Measurements from ENCODE around the gene CCDC110.

CCDC110 gene

GRCh38 chr4:185426960-185427688, 44.4 kb downstream of the CCDC110 start:
- in situ Hi-C loops (cut with MboI; ENCODE audit: low pct_unique_long_range_greater_than_20kb, low sequenced_read_pairs) = no loop called here
- DNase-seq = no peak

DNA sequence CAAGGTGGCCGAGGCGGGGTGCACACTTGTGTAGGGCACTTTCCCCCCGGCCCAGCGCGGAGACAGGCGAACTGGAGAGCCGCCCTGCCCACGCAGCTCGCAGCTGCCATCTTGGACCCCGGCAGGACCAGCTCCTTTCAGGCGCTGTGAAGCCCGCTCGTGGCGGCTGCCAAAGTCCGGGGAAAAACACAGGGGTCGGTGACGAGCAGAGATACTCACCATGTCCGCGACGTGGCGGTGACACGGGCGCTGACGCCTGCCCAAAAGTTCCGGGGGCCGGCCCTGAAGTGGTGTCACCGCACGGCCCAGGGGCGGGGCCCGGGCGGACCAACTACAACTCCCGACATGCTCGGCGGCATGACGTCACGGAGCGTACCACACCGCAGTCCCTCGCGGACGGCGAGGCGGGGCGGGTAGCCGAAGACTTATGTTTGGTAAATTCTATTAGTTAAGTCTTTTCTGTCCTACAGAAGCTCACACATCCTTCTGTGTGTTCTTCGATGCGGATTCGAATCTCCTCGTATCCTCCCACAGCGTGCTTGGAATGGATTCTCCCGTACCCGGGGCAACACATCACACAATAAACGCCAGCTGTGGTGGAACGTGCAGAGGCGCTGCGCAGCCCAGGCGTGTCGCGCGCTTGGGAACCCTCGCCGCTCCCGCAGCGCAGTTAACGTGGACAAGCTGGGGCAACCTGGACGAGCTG, 45.7 kb downstream of the CCDC110 start, which contains the start of gene UFSP2:
Gene UFSP2 (minus strand): TSS at position 318 of the 706 bp plus-strand sequence. CDS start 96 bp downstream, at position 222.
- DNase-seq = peak; percentile 94
- in situ Hi-C loops (cut with MboI; ENCODE audit: low pct_unique_long_range_greater_than_20kb, low sequenced_read_pairs) = no loop called here

- in situ Hi-C loops (cut with MboI; ENCODE audit: low pct_unique_long_range_greater_than_20kb, low sequenced_read_pairs) = no loop called here
- no peak for DNase-seq
Observed at GRCh38 chr4:185424905-185425646, 46.5 kb downstream of the CCDC110 start.

DNA sequence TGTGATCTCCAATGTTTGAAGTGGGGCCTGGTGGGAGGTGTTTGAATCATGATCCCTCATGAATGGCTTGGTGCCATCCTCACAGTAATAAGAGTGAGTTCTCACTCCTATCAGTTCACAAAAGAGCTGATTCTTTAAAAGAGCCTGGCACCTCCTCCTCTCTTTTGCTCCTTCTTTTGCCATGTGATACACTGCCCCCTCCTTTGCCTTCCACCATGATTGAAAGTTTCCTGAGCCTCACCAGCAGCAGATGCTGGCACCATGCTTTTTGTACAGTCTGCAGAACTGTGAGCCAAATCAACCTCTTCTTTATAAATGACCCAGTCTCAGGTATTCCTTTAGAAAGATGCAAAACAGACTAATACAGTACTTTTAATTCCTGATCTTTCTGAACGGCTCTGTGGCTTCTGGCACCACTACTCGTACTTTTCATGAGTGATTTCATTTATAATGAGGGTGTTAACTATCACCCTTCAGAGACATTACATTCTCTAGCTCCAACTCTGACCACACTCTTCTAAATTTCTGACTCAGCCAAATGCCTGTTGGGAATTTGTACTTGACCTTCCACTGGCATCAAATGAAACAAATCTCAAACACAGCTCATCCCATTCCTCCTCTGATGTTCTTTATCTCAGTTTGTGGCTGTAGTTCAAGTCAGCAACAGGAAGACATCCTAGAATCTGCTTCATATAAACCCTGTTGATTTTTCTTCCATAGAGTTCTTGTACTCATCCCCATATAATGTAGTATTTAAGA, 50.0 kb downstream of the CCDC110 start:
- DNase-seq = no peak
- in situ Hi-C loops (cut with MboI; ENCODE audit: low pct_unique_long_range_greater_than_20kb, low sequenced_read_pairs) = no loop called here

DNA sequence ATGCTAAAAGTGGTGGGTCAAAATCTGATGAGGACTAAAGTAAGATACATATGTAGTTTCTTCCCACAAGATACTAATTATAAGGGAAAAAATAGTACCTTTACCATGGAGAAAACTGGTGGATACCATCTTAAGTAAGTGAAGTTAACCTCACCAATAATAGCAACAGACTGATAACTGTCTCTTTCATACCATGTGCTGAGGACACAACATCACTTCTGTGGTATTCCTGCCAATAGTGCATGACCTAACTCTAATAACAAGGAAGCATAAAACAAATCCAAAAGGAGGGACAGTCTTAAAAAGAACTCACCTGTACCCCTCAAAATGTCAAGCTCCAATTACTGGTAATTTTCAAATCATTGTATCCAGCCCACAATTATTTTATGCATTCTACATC, 54.6 kb downstream of the CCDC110 start:
- in situ Hi-C loops (cut with MboI; ENCODE audit: low pct_unique_long_range_greater_than_20kb, low sequenced_read_pairs) = no loop called here
- no peak for DNase-seq

- in situ Hi-C loops (cut with MboI; ENCODE audit: low pct_unique_long_range_greater_than_20kb, low sequenced_read_pairs) = no loop called here
- no peak for DNase-seq
Observed at GRCh38 chr4:185412412-185412811, 59.1 kb downstream of the CCDC110 start.

DNA sequence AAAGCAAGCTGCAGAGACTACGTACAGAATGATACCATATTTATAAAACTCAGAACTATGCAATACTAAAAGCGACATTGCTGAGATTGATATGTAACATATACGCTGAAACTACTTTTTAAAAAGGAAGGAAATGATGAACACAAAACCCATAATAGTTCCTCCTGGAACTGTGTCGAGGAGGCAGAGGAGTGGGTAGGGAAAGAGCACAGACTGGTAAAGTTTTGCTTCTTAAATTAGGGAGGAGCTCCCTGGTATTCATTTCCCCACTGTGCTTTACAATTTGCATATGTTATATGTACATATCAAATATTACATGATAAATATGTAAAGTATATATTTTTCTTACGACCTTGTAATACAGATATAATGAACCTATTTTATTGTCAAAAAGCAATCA, 59.7 kb downstream of the CCDC110 start:
- in situ Hi-C loops (cut with MboI; ENCODE audit: low pct_unique_long_range_greater_than_20kb, low sequenced_read_pairs) = no loop called here
- no peak for DNase-seq

- in situ Hi-C loops (cut with MboI; ENCODE audit: low pct_unique_long_range_greater_than_20kb, low sequenced_read_pairs) = no loop called here
- DNase-seq = no peak
Observed at GRCh38 chr4:185408432-185408831, 63.1 kb downstream of the CCDC110 start.

GRCh38 chr4:185405296-185405999, 66.1 kb downstream of the CCDC110 start:
- in situ Hi-C loops (cut with MboI; ENCODE audit: low pct_unique_long_range_greater_than_20kb, low sequenced_read_pairs) = no loop called here
- DNase-seq = no peak

DNA sequence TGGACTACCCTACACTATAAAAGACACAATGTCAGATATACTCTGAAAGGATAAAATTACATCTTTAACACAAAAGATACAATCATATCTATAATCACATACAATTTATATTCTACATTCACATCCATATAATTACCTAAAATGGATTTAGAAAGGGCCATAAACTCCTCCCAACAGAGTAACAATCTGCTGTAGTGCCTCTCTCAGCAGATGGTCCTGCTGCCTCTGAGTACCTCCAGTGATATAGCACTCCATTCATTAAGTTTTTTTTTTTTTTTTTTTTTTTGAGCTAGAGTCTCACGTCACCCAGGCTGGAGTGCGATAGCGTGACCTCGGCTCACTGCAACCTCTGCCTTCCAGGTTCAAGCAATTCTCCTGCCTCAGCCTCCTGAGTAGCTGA, 67.5 kb downstream of the CCDC110 start:
- DNase-seq = no peak
- in situ Hi-C loops (cut with MboI; ENCODE audit: low pct_unique_long_range_greater_than_20kb, low sequenced_read_pairs) = no loop called here

- no peak for DNase-seq
Observed at GRCh38 chr4:185399466-185399865, 72.1 kb downstream of the CCDC110 start.

GRCh38 chr4:185398618-185399017, 72.9 kb downstream of the CCDC110 start:
- in situ Hi-C loops (cut with MboI; ENCODE audit: low pct_unique_long_range_greater_than_20kb, low sequenced_read_pairs) = no loop called here
- no peak for DNase-seq

More at GRCh38 chr4:185399466-185399865, 72.1 kb downstream of the CCDC110 start:
- in situ Hi-C loops (cut with MboI; ENCODE audit: low pct_unique_long_range_greater_than_20kb, low sequenced_read_pairs) = no loop called here

GRCh38 chr4:185396724-185397385, 74.7 kb downstream of the CCDC110 start, which contains the start of gene ANKRD37:
Gene ANKRD37 (plus strand): TSS chr4:185396841. CDS start chr4:185396924, 83 bp downstream.
- peak; percentile 45 for DNase-seq

DNA sequence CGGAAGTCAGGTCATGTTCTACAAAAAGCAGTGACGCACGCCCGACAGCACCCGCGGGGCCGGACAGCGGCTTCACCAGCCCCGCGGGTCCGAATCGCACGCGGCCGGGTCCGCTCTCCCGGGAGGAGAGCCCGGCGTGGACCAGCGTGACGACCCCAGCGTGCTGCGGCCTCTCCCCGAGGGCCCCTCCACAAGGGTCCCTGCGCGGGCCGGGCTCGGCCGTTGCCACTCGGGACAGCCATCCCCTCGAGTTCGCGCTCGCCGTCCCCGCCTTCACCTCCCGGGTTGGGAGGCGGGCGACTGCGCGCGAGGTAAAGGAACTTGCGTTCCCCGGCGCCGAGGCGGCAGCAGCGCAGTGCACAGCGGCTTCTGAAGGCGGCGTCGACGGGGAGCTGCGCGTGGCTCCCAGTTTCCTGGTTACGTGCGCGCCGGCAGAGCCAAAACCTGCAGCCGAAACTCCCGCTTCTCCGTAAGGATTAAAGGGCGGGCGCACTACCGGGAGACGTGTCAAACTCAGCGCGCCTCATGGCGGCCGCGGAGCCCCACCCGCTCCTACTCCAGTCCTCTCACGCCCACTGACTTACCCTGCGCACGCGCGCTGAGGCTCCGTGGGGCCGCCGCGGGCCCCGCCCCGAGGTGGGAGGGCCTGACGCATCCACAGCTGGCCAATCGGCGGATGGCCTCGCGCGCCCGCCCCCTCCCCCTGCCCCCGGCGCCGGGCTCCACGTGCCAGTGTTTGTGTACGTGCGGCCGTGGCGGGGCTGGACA, 75.4 kb downstream of the CCDC110 start:
- DNase-seq = peak; percentile 96
- in situ Hi-C loops (cut with MboI; ENCODE audit: low pct_unique_long_range_greater_than_20kb, low sequenced_read_pairs) = no loop called here

More at GRCh38 chr4:185396724-185397385, 74.7 kb downstream of the CCDC110 start, which contains the start of gene ANKRD37:
- in situ Hi-C loops (cut with MboI; ENCODE audit: low pct_unique_long_range_greater_than_20kb, low sequenced_read_pairs) = no loop called here

DNA sequence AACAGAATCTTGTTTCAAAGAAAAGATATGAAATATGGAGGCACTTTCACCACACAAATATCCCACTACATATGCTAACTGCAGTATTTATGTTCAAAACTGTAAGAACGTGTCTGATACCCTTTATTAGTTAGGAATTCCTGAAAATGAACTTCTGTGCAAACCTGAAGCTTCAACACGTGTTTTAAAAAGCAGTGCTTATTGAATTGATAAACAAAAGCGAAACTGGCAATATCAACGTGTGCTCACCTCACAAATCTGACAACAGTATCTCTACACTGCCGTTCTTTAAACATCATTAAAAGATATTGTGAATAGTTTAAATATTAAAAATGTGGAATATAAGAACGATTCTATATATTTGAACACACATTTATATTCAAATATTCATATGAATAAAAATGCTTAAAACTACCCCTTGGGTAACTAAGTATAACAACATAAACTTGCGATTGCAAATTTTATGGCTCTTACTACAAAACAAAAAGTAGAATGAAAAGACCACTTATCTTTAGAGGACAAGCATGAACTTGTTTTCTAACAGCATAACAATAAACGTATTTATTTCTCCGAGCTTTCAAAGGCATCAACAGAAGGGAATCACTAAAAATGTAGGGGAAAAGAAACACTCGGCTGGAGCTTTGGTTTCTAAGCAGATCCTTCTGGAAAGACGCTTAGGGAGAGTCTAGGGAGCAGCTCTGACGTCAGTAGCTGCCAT, 76.1 kb downstream of the CCDC110 start, which contains the start of gene LRP2BP:
Gene LRP2BP (minus strand): TSS at position 687 of the 718 bp plus-strand sequence. CDS start 17,738 bp downstream, outside the sequence.
- DNase-seq = peak; percentile 46
- in situ Hi-C loops (cut with MboI; ENCODE audit: low pct_unique_long_range_greater_than_20kb, low sequenced_read_pairs) = no loop called here

All from KBM-7 (cell line).